Posterior vena cava (tissue), 2 donors: ENCODE results near the gene ADGRV1. TPM values are rescaled to one million over a fixed set of nuclear protein-coding genes. Genes with fewer than 3 reads are reported as not detected.
"Not testable (repeated sequence)": the region's sequence is repeated elsewhere in the genome, so short reads cannot be mapped to it uniquely, and the experiment has no call there.

Experiments used
- DNase-seq: peaks from one replicate; pipeline ENCODE4 v3.0.0-alpha.2; 2020; ENCODE audit warnings: low spot score
- intact Hi-C, 2 donors: fragments of 100-400 bp; cut with DNase I; formaldehyde crosslinking; loops; one replicate each; pipeline versions ENCODE4 v1.14.1 to v1.14.2; 2022 to 2023
- total RNA-seq, 2 donors: library from RNA; stranded (reverse); fragmentation: NEBNext Ultra II Directional; extraction: Animal tissue kit (Norgen Biotek cat#: 25700); gene quantifications; one replicate each; pipeline ENCODE4 v1.2.1, GENCODE V29; 2021
- donor health status: DM: yes; HTN: yes; CAD: no.
- donor health status: DM: yes; HTN: yes; CAD: no.

Gene ADGRV1
- total RNA-seq, 2 donors from 2014 or later = 0.19 TPM; not detected in 1

DNA sequence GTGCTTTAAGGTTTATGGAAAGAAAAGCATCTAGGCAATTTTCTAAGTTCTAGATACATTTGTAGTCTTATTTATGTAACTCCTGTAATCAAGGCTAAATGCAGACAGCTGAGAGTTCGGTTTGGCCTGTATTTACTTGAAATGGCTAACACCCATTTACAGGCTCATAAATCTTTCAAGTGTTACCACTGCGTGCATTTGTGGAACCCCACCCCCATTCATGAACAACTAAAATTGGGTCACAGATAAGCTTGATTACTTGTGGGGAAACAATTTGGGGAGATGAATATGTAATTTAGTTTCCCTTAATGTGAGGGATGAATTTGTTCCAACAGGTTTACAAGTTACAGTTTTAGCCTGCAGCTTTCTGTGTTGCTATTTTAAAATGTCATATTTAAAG, 463.9 kb downstream of the ADGRV1 start:
- DNase-seq = no peak
- intact Hi-C loops = loop anchor here in 1 of 2 donors (5.0 kb wide), 1 partner anchor 445 kb away; no protein-coding TSS in a partner anchor

DNA sequence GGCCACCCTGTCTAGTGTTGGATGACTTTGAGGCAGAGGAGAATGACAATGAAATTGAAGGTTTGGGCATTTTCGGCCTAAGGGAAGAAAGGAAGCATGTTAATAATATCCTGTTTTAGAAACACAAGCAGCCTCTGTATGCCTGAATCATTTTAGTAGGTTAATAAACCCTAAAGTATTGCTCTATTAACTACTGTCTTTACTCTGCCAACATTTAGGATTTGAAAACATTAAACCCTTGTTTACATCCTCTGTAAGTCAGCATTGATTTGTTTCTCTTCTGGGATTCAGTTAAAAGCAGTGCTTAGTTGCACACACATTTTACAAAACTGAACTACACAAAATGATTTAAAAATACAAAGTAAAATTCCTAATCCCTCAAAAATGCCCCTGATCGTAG, 465.6 kb downstream of the ADGRV1 start:
- intact Hi-C loops = loop anchor here in 1 of 2 donors (5.0 kb wide), 1 partner anchor 443 kb away; no protein-coding TSS in a partner anchor
- no peak for DNase-seq

GRCh38 chr5:91024727-91025126, 466.1 kb downstream of the ADGRV1 start:
- no peak for DNase-seq
- intact Hi-C loops = loop anchor here in 1 of 2 donors (5.0 kb wide), 1 partner anchor 443 kb away; no protein-coding TSS in a partner anchor

DNA sequence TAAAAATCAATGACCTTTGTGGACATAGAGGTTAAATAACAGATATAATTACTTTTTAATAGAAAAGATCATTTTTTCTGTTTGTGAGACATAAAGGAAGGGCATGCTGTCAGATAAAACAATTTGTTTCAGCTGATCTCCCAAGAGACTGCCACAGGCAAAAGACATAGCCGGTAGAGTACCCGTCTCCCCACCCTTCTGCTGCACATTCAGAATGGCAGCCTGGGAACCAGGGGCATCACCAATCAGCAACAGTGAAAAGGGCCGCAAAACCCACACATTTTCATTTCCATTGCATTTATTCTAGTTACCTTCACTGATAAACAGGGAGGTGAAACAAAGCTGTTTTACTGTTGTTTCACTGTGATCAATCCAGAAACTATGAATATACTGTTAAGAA, 466.9 kb downstream of the ADGRV1 start:
- DNase-seq = no peak
- intact Hi-C loops = no loop called here

- DNase-seq = no peak
- intact Hi-C loops = no loop called here
Observed at GRCh38 chr5:91025956-91026355, 467.4 kb downstream of the ADGRV1 start.

- intact Hi-C loops = no loop called here
Observed at GRCh38 chr5:91026466-91026865, 467.9 kb downstream of the ADGRV1 start.

DNA sequence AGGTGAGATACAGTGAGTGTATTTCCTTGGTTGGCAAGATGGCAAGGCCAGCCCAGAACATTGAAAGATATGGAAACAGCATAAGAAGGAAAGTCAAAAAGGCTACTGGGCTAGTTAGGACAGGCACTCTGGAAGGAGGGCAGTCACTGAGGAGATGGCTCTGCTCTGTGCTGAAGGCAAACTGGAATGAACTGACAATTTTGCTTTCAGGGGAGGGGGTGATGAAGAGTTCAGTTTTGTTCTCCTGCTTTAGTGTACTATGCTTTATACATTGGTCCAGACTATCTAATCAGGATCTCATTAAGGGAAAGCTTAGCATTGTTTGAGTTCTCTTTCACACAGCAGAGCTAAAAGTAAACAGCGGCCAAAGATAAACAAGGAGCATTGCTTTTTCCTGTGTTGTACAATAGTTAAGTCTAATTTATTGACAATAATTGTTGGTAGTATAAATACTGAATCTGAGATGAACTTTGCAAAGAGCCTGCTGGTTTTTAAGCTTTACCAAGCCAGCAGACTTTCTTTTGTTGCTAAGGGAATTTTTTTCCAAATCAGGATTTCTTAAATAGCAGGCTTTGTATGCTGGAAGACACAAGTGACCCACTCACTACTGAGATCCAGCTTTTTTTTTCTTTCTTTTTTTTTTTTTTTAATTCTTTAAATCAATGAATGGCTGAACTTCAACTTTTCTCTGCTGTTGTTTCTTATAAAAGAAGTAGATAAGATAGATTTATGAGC, 469.0 kb downstream of the ADGRV1 start:
- no peak for DNase-seq
- intact Hi-C loops = no loop called here

More at GRCh38 chr5:91026466-91026865, 467.9 kb downstream of the ADGRV1 start:
- no peak for DNase-seq

DNA sequence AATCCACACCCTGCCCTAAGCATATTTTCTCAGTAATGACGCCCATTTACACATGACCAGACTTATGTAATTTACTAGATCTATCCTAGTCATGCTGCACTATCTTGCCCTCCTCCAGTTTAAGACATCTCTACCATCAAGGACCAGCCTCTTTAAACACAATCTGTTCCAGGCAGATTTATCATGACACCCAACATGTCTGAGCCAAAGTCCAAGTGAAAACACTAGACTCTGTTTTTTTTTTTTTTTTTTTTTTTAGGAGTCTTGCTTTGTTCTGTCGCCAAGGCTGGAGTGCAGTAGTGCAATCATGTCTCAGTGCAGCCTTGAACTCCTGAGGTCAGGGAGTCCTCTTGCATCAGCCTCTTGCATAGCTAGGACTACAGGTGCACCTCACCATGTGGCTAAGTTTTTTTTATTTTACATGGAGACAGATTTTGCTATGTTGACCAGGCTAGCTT, 469.9 kb downstream of the ADGRV1 start:
- DNase-seq = no peak
- intact Hi-C loops = no loop called here

- intact Hi-C loops = no loop called here
- DNase-seq = no peak
Observed at GRCh38 chr5:91030521-91031401, 472.2 kb downstream of the ADGRV1 start.

GRCh38 chr5:91031402-91031752, 472.8 kb downstream of the ADGRV1 start:
- DNase-seq = no peak
- intact Hi-C loops = no loop called here

DNA sequence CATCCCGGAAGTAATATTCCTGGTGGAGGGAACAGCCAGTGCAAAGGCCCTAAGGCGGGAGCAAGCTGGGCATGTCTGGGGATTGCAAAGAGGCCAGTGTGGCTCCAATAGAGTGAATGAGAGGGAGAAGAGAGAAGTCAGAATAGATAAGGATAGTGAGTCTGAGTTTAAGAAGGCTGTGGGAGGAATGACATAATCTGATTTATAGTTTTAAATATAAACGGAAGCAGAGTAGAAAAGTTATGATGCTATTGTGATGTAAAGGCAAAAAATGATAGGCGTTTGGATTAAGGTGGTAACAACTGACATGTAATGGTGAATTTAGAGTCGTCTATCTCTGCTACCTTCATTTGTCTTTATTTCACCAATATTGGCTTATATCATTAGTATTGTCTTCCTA, 473.5 kb downstream of the ADGRV1 start:
- intact Hi-C loops = no loop called here
- DNase-seq = no peak

GRCh38 chr5:91033370-91033769, 474.8 kb downstream of the ADGRV1 start:
- intact Hi-C loops = no loop called here
- no peak for DNase-seq

- intact Hi-C loops = no loop called here
- no peak for DNase-seq
Observed at GRCh38 chr5:91038180-91038808, 479.7 kb downstream of the ADGRV1 start.

DNA sequence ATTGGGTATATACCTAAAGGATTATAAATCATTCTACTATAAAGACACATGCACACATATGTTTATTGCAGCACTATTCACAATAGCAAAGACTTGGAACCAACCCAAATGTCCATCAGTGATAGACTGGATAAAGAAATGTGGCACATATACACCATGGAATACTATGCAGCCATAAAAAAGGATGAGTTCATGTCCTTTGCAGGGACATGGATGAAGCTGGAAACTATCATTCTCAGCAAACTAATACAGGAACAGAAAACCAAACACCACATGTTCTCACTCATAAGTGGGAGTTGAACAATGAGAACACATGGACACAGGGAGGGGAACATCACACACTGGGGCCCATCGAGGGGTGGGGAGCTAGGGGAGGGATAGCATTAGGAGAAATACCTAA, 482.5 kb downstream of the ADGRV1 start:
- DNase-seq, intact Hi-C loops: not testable (repeated sequence)

DNA sequence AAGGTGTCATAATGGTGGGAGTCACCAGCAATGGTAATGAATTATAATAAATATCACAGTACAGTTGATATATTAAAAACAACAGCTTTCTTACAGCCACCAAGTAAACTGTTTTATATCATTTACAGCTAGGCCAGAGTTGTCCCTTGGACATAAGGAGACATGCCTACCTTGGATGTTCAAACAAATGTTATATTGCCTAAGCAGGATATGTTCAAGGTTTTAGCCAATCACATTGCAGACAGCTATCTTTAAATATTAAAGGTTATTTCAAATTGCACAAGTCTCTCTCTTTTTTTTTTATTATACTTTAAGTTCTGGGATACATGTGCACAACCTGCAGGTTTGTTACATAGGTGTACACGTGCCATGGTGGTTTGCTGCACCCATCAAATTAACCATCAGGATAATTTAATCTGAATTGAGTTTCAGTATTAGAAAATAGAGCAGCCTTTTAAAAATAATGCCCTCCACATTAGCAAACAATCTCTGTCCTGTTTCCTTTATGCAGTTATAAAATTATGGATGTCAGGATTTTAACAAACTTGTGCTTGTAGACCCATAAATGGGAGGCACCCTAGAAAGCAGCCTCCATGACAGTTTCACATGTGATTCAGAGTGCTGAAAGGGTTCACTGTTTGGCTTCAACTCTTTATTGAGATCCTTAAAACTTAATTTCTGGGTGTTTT, 483.8 kb downstream of the ADGRV1 start:
- intact Hi-C loops = no loop called here
- DNase-seq = no peak

DNA sequence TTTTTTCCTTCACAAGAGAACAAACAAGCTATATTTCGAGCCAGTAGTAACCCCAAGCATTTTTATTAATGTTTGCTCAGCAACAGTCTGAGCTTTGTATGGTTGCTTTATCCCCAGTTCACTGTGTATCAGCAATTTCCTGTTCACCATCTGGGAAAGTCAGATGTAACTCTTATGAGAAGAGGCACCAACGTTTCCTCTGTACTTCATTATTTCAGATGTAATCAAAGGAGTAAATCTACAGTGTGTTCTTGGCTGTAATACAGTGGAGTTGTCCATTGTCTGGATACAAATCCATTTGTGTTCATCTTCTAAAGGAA, 484.3 kb downstream of the ADGRV1 start:
- intact Hi-C loops = no loop called here
- DNase-seq = no peak

DNA sequence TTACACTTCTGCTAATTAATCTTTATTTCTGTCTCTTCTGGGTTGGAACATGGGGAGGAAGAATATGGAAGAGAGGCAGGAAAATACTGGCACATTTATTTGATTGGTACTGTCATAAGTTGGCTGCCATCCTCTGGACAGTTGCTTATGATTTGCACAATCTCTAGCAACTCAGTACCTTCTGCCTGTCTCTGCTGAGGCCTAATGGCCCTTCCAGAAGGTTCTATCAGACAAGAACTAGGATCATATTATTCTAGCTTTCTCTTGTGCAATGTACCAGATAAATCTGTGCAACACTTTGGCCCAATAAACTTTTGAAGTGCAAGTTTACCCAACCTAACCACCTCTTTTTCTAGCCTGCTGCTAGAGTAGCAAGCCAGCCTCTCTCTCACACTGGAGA, 489.5 kb downstream of the ADGRV1 start:
- DNase-seq = no peak
- intact Hi-C loops = no loop called here

DNA sequence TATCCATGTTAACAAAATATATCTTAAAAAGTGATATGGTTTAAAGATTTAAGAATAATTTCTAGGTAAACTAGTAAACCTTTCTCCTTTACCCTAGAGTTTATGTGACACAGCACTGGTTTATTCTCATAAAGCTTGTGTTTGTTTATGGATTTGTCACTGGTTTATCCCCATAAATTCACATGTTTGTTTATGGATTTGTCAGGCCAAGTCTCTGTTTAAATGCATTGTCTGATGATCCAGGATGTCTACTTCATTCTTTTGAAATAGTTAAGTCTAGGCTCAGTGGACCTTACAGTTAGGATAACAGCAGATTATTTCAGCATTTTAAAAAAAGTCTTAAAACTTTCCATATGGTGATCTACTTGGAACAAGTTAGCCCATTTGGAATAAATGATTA, 490.5 kb downstream of the ADGRV1 start:
- no peak for DNase-seq
- intact Hi-C loops = no loop called here

- DNase-seq = no peak
- intact Hi-C loops = no loop called here
Observed at GRCh38 chr5:91049800-91050199, 491.2 kb downstream of the ADGRV1 start.

DNA sequence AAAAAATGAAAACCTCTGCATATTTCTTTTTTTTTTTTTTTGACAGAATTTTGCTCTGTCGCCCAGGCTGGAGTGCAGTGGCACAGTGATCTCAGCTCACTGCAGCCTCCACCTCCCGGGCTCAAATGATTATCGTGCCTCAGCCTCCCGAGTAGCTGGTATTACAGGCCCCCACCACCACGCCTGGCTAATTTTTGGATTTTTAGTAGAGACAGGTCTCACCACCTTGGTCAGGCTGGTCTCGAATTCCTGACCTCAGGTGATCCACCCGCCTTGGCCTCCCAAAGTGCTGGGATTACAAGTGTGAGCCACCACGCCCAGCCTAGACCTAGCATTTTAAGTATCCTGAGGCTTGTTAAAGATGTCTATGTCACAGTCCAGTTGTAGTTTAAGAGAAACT, 493.8 kb downstream of the ADGRV1 start:
- DNase-seq, intact Hi-C loops: not testable (repeated sequence)
